Heart left ventricle (tissue), 16 donors: ENCODE data around the gene AKAP13. TPM values are rescaled to one million over a fixed set of nuclear protein-coding genes. Genes with fewer than 3 reads are reported as not detected.

Experiments
- ATAC-seq, 4 donors: fragments of 200-7000 bp; cut with Tn5 transposase; one replicate each; pipeline ENCODE4 v1.9.1; 2020 to 2022; ENCODE audit warnings: moderate library complexity in 4 of 4, mild to moderate bottlenecking in 3 of 4, moderate number of reproducible peaks in 1 of 4
- DNase-seq, 5 donors: peaks; one replicate each; pipeline ENCODE4 v3.0.0-alpha.2; 2020
- H3K27ac ChIP-seq, 12 donors: fragments of 200-600 bp; sonication (generic) in 4 of 12; one replicate each; pipeline versions ENCODE4 v1.5.0 to v1.8.0; 2016 to 2022; ENCODE audit warnings: mild to moderate bottlenecking in 2 of 12
- H3K27me3 ChIP-seq, 9 donors: fragments of 200-600 bp; sonication (generic) in 2 of 9; one replicate each; pipeline versions ENCODE4 v1.5.1 to v1.8.0; 2016 to 2022; ENCODE audit warnings: mild to moderate bottlenecking in 3 of 9
- H3K36me3 ChIP-seq, 9 donors: fragments of 200-600 bp; sonication (generic) in 2 of 9; one replicate each; pipeline versions ENCODE4 v1.5.0 to v1.8.0; 2018 to 2022; ENCODE audit warnings: mild to moderate bottlenecking in 2 of 9
- H3K4me1 ChIP-seq, 12 donors: fragments of 200-600 bp; sonication (generic) in 4 of 12; one replicate each; pipeline versions ENCODE4 v1.5.0 to v1.8.0; 2016 to 2022; ENCODE audit warnings: mild to moderate bottlenecking in 3 of 12
- H3K4me3 ChIP-seq, 12 donors: fragments of 200-600 bp; sonication (generic) in 4 of 12; one replicate each; pipeline versions ENCODE4 v1.5.0 to v1.8.0; 2017 to 2022; ENCODE audit warnings: mild to moderate bottlenecking in 9 of 12, moderate library complexity in 4 of 12
- H3K9me3 ChIP-seq, 12 donors: fragments of 200-600 bp; sonication (generic) in 4 of 12; one replicate each; pipeline versions ENCODE4 v1.5.0 to v1.8.0; 2016 to 2022; ENCODE audit warnings: mild to moderate bottlenecking in 1 of 12
- POLR2A ChIP-seq, 2 donors: fragments of 450-650 bp; IDR thresholded peaks; one replicate each; pipeline ENCODE4 v1.6.1; 2017; ENCODE audit warnings: antibody characterized with exemption in 2 of 2, mild to moderate bottlenecking in 2 of 2, moderate library complexity in 2 of 2
- WGBS, 4 donors: extraction: QIAGEN DNeasy Blood & Tissue Kit in 2 of 4; methylation state at CpG; one replicate each; pipeline versions ENCODE4 v1.1.5 to v1.1.7; 2013 to 2018; 5-methylcytosine and 5-hydroxymethylcytosine counted together
- intact Hi-C, 10 donors: fragments of 100-400 bp; cut with DNase I; formaldehyde crosslinking; loops; one replicate each; pipeline versions ENCODE4 v1.11.1 to v1.14.2; 2022
- polyA plus RNA-seq, 2 donors: library from polyadenylated mRNA; stranded (reverse); fragments of 200-250 nt; gene quantifications; one replicate each; pipeline ENCODE4 v1.2.3, GENCODE V29; 2013
- total RNA-seq, 9 donors: library from RNA; depleted of rRNA in 2 of 9; stranded (reverse); fragments of >200 nt in 2 of 9; fragmentation: NEBNext Ultra II Directional in 3 of 9; extraction: Animal tissue kit (Norgen Biotek cat#: 25700) in 3 of 9; gene quantifications; one replicate each; pipeline versions ENCODE4 v1.1.0 to v1.2.4, GENCODE V29; 2016 to 2023
- TF ChIP-seq, protein P1 (sequence below), 12 donors: fragments of 200-600 bp; sonication (generic) in 4 of 12; IDR thresholded peaks; one replicate each; pipeline versions ENCODE4 v1.5.0 to v1.8.0; 2018 to 2022; ENCODE audit warnings: antibody characterized with exemption in 12 of 12, mild to moderate bottlenecking in 5 of 12
- donor health status: ischemic (EF 13 %, LVEDD 7.1; RV severe dilation, severe dysfunction).
- donor health status: healthy with polysubstance abuse.
- donor health status: DM: no; HTN: yes; CAD: no.
- donor health status: DM: no; HTN: no; CAD: no.
- donor health status: ischemic (EF 25% LVEDD 6.9; RV normal size, moderate dysfunction).
- donor health status: ischemic (EF 25% LVEDD 5.7; RV mildly dilated, moderate dysfunction).
- donor health status: healthy.
- donor health status: DM: yes; HTN: yes; CAD: no.
- donor health status: ischemic (EF 35%, LVEDD 5.7; RV mildly dilated, moderate dysfunction).
- donor health status: nonischemic (EF 11% LVEDD 7.7; RV severe dilation, severe dysfunction).
- donor health status: DM: yes; HTN: yes; CAD: no.
- donor health status: PGD.
- donor health status: ischemic (EF 29% LVEDD 5.4; RV normal size, mild dysfunction).
- donor health status: nonischemic (EF 23%, LVEDD 6.1; RV moderate dilation, normal function).

Gene AKAP13
- total and polyA plus RNA-seq, 11 donors, result 124 to 598 (median 340) TPM

GRCh38 chr15:85603160-85603559 is 222.8 kb downstream of the AKAP13 start:
- Histone ChIP-seq H3K27ac (no peak overlapping the region), H3K9me3 (no peaks in the 10 kb centered on the region), H3K4me3 (no peak overlapping the region), H3K36me3 (peaks cover 0 to 45% (median 27%) of the 10 kb centered on the region in 9 donors), H3K4me1 (peaks cover 12 to 63% (median 44%) of the 10 kb centered on the region in 12 donors), H3K27me3 (no peaks in the 10 kb centered on the region)
- intact Hi-C loops, result no loop called here
- TF ChIP-seq, protein P1, sequence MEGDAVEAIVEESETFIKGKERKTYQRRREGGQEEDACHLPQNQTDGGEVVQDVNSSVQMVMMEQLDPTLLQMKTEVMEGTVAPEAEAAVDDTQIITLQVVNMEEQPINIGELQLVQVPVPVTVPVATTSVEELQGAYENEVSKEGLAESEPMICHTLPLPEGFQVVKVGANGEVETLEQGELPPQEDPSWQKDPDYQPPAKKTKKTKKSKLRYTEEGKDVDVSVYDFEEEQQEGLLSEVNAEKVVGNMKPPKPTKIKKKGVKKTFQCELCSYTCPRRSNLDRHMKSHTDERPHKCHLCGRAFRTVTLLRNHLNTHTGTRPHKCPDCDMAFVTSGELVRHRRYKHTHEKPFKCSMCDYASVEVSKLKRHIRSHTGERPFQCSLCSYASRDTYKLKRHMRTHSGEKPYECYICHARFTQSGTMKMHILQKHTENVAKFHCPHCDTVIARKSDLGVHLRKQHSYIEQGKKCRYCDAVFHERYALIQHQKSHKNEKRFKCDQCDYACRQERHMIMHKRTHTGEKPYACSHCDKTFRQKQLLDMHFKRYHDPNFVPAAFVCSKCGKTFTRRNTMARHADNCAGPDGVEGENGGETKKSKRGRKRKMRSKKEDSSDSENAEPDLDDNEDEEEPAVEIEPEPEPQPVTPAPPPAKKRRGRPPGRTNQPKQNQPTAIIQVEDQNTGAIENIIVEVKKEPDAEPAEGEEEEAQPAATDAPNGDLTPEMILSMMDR (IDR thresholded peaks at IDR 0.05), result no peak
- no peak for TF ChIP-seq POLR2A (IDR thresholded peaks at IDR 0.05)
- 92 to 100% (median 97%) methylated on average over 1 of the region's 1 CpG for WGBS, 4 donors
- ATAC-seq (no peak), DNase-seq (no peak)

DNA sequence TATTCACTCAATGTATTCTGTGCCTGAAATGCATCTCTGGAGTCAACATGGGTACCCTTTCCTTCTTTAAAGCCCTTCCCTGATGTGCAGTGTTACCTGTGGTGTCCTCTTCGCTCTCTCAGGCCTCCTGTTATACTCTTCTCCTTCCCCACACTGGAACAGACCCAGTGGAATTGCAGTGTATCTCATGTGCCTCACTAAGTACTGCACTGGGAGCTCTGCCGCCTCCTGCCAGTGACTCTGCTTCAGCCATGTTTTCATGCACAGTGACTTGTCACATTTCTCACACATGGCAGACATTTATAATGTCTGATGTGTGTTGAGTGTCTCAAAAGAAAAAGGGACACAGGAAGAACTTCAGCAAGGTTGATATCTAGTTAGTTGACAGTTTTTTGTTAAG is 223.3 kb downstream of the AKAP13 start:
- Histone ChIP-seq H3K4me3 (no peak overlapping the region), H3K36me3 (peaks cover 0 to 39% (median 23%) of the 10 kb centered on the region in 9 donors), H3K9me3 (no peaks in the 10 kb centered on the region), H3K27ac (peak overlapping the region in 1 of 12 donors; percentile 5), H3K4me1 (peaks cover 12 to 63% (median 45%) of the 10 kb centered on the region in 12 donors), H3K27me3 (no peaks in the 10 kb centered on the region)
- TF ChIP-seq, protein P1 (IDR thresholded peaks at IDR 0.05), result no peak
- TF ChIP-seq POLR2A (IDR thresholded peaks at IDR 0.05), result no peak
- ATAC-seq, result peak in 3 of 4 donors; percentile 8 to 32 (median 28)
- WGBS, 4 donors, result 75 to 92% (median 83%) methylated on average over 2 of the region's 2 CpGs
- no peak for DNase-seq
- intact Hi-C loops, result no loop called here

GRCh38 chr15:85604194-85604593 is 223.8 kb downstream of the AKAP13 start:
- Histone ChIP-seq H3K27me3 (no peaks in the 10 kb centered on the region), H3K27ac (peak overlapping the region in 1 of 12 donors; percentile 5), H3K36me3 (peaks cover 0 to 38% (median 26%) of the 10 kb centered on the region in 9 donors), H3K9me3 (no peaks in the 10 kb centered on the region), H3K4me1 (peaks cover 12 to 62% (median 42%) of the 10 kb centered on the region in 12 donors), H3K4me3 (no peak overlapping the region)
- no peak for DNase-seq
- 92 to 98% (median 95%) methylated on average over 3 of the region's 3 CpGs for WGBS, 4 donors
- intact Hi-C loops, result no loop called here
- TF ChIP-seq, protein P1 (IDR thresholded peaks at IDR 0.05), result no peak
- TF ChIP-seq POLR2A (IDR thresholded peaks at IDR 0.05), result no peak
- no peak for ATAC-seq

- Histone ChIP-seq H3K27ac (peak overlapping the region; percentile 29 to 85 (median 70)), H3K4me1 (peaks cover 12 to 66% (median 43%) of the 10 kb centered on the region in 12 donors), H3K4me3 (no peak overlapping the region), H3K36me3 (peaks cover 0 to 61% (median 30%) of the 10 kb centered on the region in 9 donors), H3K27me3 (no peaks in the 10 kb centered on the region), H3K9me3 (no peaks in the 10 kb centered on the region)
- intact Hi-C loops, result no loop called here
- no peak for DNase-seq
- peak in 3 of 4 donors; percentile 32 to 60 (median 55) for ATAC-seq
- TF ChIP-seq, protein P1 (IDR thresholded peaks at IDR 0.05), result no peak
- WGBS, 4 donors, result 5 to 14% (median 9%) methylated on average over 2 of the region's 2 CpGs
Measured at GRCh38 chr15:85606738-85607137, 226.3 kb downstream of the AKAP13 start.
